Skeletal muscle cell (primary cell): ENCODE measurements around the gene TMC4.
"Not testable (repeated sequence)": the region's sequence is repeated elsewhere in the genome, so short reads cannot be mapped to it uniquely, and the experiment has no call there.

Source experiments
- DNase-seq: peaks from one replicate; pipeline ENCODE4 v3.0.0-alpha.2; 2010; ENCODE audit warnings: low read depth
- H3K4me3 ChIP-seq: 2 replicates; pipeline ENCODE4 v1.5.1; 2011; ENCODE audit warnings: low read depth, mild to moderate bottlenecking, control low read depth, low read length, moderate library complexity

TMC4 gene, protein sequence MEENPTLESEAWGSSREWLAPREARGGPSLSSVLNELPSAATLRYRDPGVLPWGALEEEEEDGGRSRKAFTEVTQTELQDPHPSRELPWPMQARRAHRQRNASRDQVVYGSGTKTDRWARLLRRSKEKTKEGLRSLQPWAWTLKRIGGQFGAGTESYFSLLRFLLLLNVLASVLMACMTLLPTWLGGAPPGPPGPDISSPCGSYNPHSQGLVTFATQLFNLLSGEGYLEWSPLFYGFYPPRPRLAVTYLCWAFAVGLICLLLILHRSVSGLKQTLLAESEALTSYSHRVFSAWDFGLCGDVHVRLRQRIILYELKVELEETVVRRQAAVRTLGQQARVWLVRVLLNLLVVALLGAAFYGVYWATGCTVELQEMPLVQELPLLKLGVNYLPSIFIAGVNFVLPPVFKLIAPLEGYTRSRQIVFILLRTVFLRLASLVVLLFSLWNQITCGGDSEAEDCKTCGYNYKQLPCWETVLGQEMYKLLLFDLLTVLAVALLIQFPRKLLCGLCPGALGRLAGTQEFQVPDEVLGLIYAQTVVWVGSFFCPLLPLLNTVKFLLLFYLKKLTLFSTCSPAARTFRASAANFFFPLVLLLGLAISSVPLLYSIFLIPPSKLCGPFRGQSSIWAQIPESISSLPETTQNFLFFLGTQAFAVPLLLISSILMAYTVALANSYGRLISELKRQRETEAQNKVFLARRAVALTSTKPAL

GRCh38 chr19:54172471-54173358 is at the start of gene TMC4:
Gene TMC4, minus strand, starts transcription at chr19:54173160. Its CDS starts 43 bp downstream, at chr19:54173117.
- no peak within 1 kb of the TSS for H3K4me3 ChIP-seq
- DNase-seq: no peak

DNA sequence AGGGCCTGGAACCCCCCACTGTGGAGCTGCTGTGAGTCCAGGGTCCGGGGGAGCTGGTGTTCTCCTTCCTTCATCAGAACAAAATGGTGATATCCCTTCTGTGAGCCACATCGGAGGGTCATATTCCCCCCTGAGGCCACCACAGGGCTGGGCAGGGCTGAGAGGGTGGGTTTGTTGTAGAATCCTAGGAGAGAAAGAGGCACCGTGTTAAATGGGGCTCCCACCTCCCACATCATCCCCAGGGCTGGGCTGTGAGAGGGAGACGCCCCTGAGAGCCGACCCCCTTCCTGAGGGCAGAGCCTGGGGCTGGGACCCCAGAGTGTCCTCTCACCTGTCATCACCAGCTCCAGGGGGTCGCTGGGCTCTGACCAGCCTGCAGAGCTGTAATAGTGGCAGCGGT is 49.0 kb upstream of the TMC4 start:
- not testable (repeated sequence) for H3K4me3 ChIP-seq, DNase-seq

- H3K4me3 ChIP-seq, DNase-seq: not testable (repeated sequence)
These were observed 46.7 kb upstream of the TMC4 start for GRCh38 chr19:54219702-54220101.

- DNase-seq: no peak
- no peak overlapping the region for H3K4me3 ChIP-seq
These were observed 46.2 kb upstream of the TMC4 start for GRCh38 chr19:54218960-54219661.

DNA sequence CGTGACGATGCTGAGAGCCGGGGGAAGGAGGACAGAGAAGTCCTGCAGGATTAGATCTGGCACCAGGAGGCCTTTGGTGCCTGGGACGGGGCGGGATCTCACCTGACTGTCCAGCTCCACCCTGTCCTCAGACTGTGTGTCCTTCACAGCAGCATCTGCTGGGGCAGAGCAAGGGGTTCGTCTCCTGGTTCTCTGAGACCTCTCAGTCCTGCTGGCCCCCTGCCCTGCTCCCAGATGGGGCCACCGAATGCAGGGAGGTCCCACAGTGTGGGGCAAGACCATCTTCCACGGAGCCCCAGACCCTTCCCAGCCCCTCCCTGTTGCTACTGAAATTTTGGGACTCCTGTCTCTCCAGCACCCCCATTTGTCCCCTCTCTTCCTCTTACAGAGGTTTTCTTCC is 45.3 kb upstream of the TMC4 start:
- DNase-seq: no peak
- no peak overlapping the region for H3K4me3 ChIP-seq

GRCh38 chr19:54217517-54218247 is 44.7 kb upstream of the TMC4 start:
- not testable (repeated sequence) for DNase-seq, H3K4me3 ChIP-seq

- DNase-seq: no peak
- no peak overlapping the region for H3K4me3 ChIP-seq
These were observed 43.9 kb upstream of the TMC4 start for GRCh38 chr19:54216869-54217268.

DNA sequence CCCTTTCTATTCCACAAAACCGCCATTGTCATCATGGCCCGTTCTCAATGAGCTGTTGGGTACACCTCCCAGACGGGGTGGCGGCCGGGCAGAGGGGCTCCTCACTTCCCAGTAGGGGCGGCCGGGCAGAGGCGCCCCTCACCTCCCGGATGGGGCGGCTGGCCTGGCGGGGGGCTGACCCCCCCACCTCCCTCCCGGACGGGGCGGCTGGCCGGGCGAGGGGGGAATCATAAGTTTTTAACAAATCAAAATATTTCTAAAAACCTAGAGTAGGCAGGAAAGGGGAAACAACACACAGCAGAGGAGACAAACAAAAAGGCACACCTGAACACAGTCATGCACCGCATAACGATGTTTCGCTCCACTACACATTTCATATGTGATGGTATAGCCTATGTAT is 41.8 kb upstream of the TMC4 start:
- not testable (repeated sequence) for H3K4me3 ChIP-seq, DNase-seq

GRCh38 chr19:54214217-54214616 is 41.3 kb upstream of the TMC4 start:
- not testable (repeated sequence) for H3K4me3 ChIP-seq, DNase-seq

- no peak overlapping the region for H3K4me3 ChIP-seq
- no peak for DNase-seq
These were observed 38.3 kb upstream of the TMC4 start for GRCh38 chr19:54211235-54211634.

- DNase-seq: peak; percentile 89
- H3K4me3 ChIP-seq: no peak overlapping the region
These were observed 37.0 kb upstream of the TMC4 start for GRCh38 chr19:54209811-54210494.

DNA sequence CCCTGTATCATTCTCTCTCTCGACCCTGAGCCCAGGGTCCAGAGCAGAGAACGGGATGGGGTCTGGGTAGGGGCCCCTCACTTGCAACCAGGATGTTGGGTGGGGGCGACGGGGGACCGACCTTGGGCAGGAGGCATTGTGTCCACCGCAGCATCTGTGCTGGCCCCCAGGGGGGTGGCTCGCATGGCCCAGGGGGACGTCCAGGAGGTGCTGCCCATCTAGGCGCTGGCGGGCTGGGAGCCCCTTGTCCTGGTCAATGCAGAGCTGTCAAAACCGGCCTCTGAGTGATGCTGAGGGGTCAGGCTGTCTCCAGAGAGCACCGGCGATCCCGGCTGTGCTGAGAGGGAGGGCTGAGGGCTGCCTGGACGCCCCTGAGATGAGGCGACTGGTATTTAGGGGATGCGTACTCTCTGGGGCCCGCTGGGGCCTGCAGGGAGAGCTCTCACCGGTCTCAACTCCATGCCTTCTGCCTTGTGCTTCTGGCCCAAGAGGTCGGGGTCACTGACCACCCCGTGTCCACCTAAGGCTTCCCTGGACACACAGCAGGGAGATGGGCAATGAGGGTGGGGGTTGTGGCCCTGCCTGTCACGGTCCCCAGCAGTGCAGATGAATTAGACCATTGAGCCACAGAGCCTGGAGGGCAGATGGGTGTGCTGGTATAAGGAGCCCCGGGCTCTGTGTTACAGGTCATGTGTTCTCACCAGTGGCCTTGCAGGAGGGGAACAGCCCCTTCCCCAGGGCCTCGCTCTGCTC is 36.3 kb upstream of the TMC4 start:
- no peak for DNase-seq
- no peak overlapping the region for H3K4me3 ChIP-seq

DNA sequence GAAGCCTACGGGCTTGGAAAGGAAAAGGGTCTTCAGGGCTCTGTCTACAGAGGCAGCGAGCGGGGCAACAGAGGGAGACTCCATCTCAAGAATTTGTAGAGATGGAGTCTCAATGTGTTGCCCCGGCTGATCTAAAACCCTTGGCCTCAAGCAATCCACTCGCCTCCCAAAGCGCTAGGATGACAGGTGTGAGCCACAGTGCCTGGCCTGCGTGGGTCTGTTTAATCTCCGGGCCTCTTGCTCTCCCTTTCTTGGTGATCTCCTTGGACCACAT is 35.8 kb upstream of the TMC4 start:
- H3K4me3 ChIP-seq: no peak overlapping the region
- no peak for DNase-seq

DNA sequence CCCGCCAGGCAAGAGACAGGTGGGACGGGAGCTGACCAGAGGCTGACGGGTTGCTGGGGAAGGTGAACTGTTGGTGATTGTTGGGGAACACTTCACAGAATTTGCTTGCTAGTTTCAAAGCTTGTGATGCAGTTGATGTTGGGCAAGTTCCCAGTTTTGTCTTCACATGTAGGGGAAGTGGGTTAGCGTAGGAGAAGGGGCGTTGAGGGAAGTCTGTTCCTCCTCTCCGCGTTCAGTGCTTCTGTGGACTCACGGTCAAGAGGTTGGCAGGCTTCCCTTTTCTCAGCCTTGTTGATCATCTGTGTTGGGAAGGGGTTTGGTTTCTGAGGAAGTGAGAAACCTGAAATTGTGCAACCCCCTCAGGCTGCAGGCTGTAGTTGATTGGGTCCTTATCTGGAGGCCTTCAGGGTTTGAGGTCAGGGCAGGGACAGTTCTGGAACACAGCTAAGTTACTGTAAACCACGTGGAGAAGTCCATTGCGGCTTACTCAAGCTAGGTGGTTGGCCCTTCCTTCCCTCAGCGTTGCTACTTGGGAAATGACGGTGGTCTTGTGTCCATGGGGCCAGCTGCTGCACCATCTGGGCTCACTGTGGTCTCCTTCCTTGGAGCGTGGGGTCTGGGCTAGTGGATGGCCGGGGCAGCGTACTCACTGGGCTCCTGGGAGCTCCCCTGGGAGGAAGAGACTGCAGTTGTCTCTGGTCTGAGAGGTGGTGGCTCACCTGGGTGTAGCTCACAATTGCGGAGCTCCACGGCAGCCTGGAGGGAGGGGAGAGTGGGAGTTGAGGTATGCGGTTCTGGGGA is 35.2 kb upstream of the TMC4 start:
- no peak overlapping the region for H3K4me3 ChIP-seq
- peak; percentile 75 for DNase-seq

DNA sequence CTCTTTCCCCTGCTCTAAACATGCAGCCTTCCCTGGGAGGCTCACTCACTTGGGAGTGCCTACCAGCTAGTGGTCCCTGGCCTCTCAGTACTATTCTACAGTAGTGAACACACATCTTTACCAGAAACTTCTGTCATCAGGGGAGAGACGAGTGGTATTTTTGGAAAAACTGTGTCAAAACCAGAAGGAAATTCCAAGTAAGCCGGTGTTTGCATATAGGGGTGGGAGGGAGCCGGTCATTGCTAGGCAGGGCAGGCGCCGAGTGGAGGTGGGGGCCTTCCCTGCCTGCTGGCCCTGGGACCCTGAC is 34.7 kb upstream of the TMC4 start:
- no peak for DNase-seq
- H3K4me3 ChIP-seq: no peak overlapping the region

GRCh38 chr19:54207193-54207592 is 34.2 kb upstream of the TMC4 start:
- H3K4me3 ChIP-seq, DNase-seq: not testable (repeated sequence)

- no peak overlapping the region for H3K4me3 ChIP-seq
- DNase-seq: no peak
These were observed 33.8 kb upstream of the TMC4 start for GRCh38 chr19:54206831-54207177.
